ENCODE data around the gene TP73. TPM values are rescaled to one million over a fixed set of nuclear protein-coding genes. Genes with fewer than 3 reads are reported as not detected.

TP73 gene
- total and polyA plus RNA-seq, 11 donors, result 0.01 to 0.53 (median 0.15) TPM; not detected in 6

GRCh38 chr1:3685906-3686305, 33.6 kb downstream of the TP73 start:
- Histone ChIP-seq H3K4me3 (no peak overlapping the region), H3K4me1 (peaks cover 0 to 17% (median 0%) of the 10 kb centered on the region in 12 donors), H3K27me3 (peaks cover 0 to 26% (median 5%) of the 10 kb centered on the region in 9 donors), H3K27ac (no peak overlapping the region), H3K36me3 (no peaks in the 10 kb centered on the region), H3K9me3 (no peaks in the 10 kb centered on the region)
- 90 to 96% (median 93%) methylated on average over 19 of the region's 19 CpGs for WGBS, 4 donors
- no peak for ATAC-seq
- intact Hi-C loops (cut with DNase I), result loop anchor here in 1 of 10 donors (5.0 kb wide), 1 partner anchor 41 kb away; no protein-coding TSS in a partner anchor
- no peak for DNase-seq
- no peak for TF ChIP-seq CTCF (IDR thresholded peaks at IDR 0.05)
- no peak for TF ChIP-seq POLR2A (IDR thresholded peaks at IDR 0.05)

- intact Hi-C loops (cut with DNase I), result loop anchor here in 1 of 10 donors (5.0 kb wide), 1 partner anchor 40 kb away; no protein-coding TSS in a partner anchor
Observed at GRCh38 chr1:3687504-3687903, 35.2 kb downstream of the TP73 start.

GRCh38 chr1:3688356-3689137, 36.2 kb downstream of the TP73 start:
- no peak overlapping the region for H3K4me3 ChIP-seq
- no peak for DNase-seq
- H3K27ac ChIP-seq, result no peak overlapping the region
- TF ChIP-seq CTCF (IDR thresholded peaks at IDR 0.05) (no peak), POLR2A (IDR thresholded peaks at IDR 0.05) (no peak)
- H3K4me1 ChIP-seq, result peaks cover 0 to 17% (median 0%) of the 10 kb centered on the region in 12 donors
- no peaks in the 10 kb centered on the region for H3K9me3 ChIP-seq
- no peak for ATAC-seq
- peaks cover 0 to 29% (median 5%) of the 10 kb centered on the region in 9 donors for H3K27me3 ChIP-seq
- intact Hi-C loops (cut with DNase I), result loop anchor here in 1 of 10 donors (5.0 kb wide), 1 partner anchor 39 kb away; no protein-coding TSS in a partner anchor
- no peaks in the 10 kb centered on the region for H3K36me3 ChIP-seq
- WGBS, 4 donors, result 38 to 55% (median 48%) methylated on average over 22 to 29 of the region's 29 CpGs

More at GRCh38 chr1:3687504-3687903, 35.2 kb downstream of the TP73 start:
- H3K4me1 ChIP-seq, result peaks cover 0 to 17% (median 0%) of the 10 kb centered on the region in 12 donors
- no peak for DNase-seq
- no peak for TF ChIP-seq POLR2A (IDR thresholded peaks at IDR 0.05)
- no peak for TF ChIP-seq CTCF (IDR thresholded peaks at IDR 0.05)
- no peak overlapping the region for H3K4me3 ChIP-seq
- no peak for ATAC-seq
- H3K27ac ChIP-seq, result no peak overlapping the region
- WGBS, 4 donors, result 81 to 87% (median 85%) methylated on average over 9 to 12 of the region's 12 CpGs
- H3K27me3 ChIP-seq, result peaks cover 0 to 27% (median 5%) of the 10 kb centered on the region in 9 donors
- H3K9me3 ChIP-seq, result no peaks in the 10 kb centered on the region
- no peaks in the 10 kb centered on the region for H3K36me3 ChIP-seq

- TF ChIP-seq POLR2A (IDR thresholded peaks at IDR 0.05), result no peak
- no peak for TF ChIP-seq CTCF (IDR thresholded peaks at IDR 0.05)
- Histone ChIP-seq H3K27me3 (peaks cover 0 to 24% (median under 1%) of the 10 kb centered on the region in 9 donors), H3K27ac (no peak overlapping the region), H3K36me3 (no peaks in the 10 kb centered on the region), H3K9me3 (no peaks in the 10 kb centered on the region), H3K4me1 (peaks cover 0 to 13% (median 0%) of the 10 kb centered on the region in 12 donors), H3K4me3 (no peak overlapping the region)
- intact Hi-C loops (cut with DNase I), result loop anchor here in 1 of 10 donors (5.0 kb wide), 1 partner anchor 38 kb away; no protein-coding TSS in a partner anchor
- WGBS, 4 donors, result 52 to 70% (median 57%) methylated on average over 12 to 19 of the region's 19 CpGs
- DNase-seq, result no peak
- no peak for ATAC-seq
Observed at GRCh38 chr1:3689138-3689750, 36.9 kb downstream of the TP73 start.

Data from heart left ventricle (tissue), 16 donors.